A673 (cell line): Measurements from ENCODE around the gene SYCP1.

Experiments used
- CTCF ChIP-seq: fragments of 300-800, 200-600 bp; sonication (generic); conservative IDR thresholded peaks from 2 replicates; pipeline ENCODE4 v1.5.1; 2017; ENCODE audit warnings: low read depth, mild to moderate bottlenecking, antibody characterized with exemption, low read length, moderate library complexity, mixed read lengths
- EZH2 ChIP-seq: fragments of 200-600 bp; sonication (generic); IDR thresholded peaks from 2 replicates; pipeline ENCODE4 v1.6.1; 2017; ENCODE audit warnings: borderline replicate concordance, low read depth, mild to moderate bottlenecking, mixed read lengths, antibody characterized with exemption, low read length; ENCODE audit not compliant: poor library complexity, severe bottlenecking

- TF ChIP-seq CTCF = no peak
- no peak for TF ChIP-seq EZH2
Observed at GRCh38 chr1:115023593-115023992, 168.9 kb downstream of the SYCP1 start.
